GM12873 (cell line): Measurements from ENCODE around the gene SNRK.

Experiments used
- CTCF ChIP-seq: IDR thresholded peaks from 2 replicates; pipeline ENCODE4 v1.5.1; 2012; ENCODE audit warnings: low read depth, mild to moderate bottlenecking, moderate library complexity, low read length, control low read depth; ENCODE audit not compliant: insufficient read depth; ENCODE audit errors: missing control alignments

Gene SNRK

GRCh38 chr3:43273416-43273815, 12.9 kb upstream of the SNRK start:
- no peak for TF ChIP-seq CTCF

- TF ChIP-seq CTCF = no peak
These were observed 7.3 kb upstream of the SNRK start for GRCh38 chr3:43279082-43279481.

- no peak for TF ChIP-seq CTCF
These were observed 6.8 kb upstream of the SNRK start for GRCh38 chr3:43279532-43279931.

GRCh38 chr3:43281020-43281419, 5.3 kb upstream of the SNRK start:
- TF ChIP-seq CTCF = no peak

GRCh38 chr3:43284171-43284570, 2.2 kb upstream of the SNRK start:
- TF ChIP-seq CTCF = no peak

- TF ChIP-seq CTCF = no peak
These were observed 696 bp upstream of the SNRK start for GRCh38 chr3:43285644-43286043.

GRCh38 chr3:43286841-43287499, 630 bp downstream of the SNRK start:
- no peak for TF ChIP-seq CTCF
